ENCODE results near the gene SCYL1. TPM values are rescaled to one million over a fixed set of nuclear protein-coding genes. Genes with fewer than 3 reads are reported as not detected.

Gene SCYL1
- total RNA-seq, 1 donor from 2014 or later, result 80.0 TPM

DNA sequence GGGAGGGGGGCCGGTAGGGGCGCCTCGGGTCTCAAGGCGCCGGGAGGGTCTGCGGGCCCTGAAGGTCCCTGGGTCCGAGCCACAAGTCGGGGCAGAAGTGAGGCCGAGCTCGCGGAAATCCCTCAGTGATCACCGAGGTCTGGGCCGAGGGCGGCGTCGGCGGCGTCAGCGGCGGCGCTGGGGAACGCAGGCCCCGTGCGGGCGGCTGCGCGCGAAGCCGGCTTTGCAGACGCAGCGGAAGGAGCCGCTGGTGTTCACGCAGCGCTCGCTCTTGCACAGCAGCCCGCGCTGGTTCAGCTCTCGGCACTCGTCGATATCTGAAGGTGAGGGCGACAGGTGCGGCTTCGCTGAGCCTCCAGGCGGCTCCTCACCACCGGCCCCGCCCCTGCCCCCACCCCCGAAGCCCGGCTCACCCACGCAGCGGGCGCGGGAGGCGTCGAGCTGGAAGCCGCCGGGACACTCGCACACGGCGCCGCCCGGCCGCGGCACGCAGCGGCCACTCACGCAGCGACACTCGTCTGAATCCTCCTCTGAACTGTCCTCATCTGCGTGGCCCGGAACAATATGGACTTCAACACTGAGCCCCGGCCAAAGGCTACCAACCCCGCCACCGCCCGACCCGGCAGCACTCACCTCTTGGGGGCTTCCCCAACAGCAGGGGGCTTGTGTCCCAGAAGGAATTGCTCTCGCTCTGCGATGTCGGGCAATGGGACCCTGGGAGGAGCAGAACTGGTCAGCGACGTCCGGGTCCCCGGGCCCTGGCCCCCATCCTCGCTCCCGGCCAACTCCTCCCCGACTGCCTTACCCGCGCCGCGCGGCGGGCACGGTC lies 14.2 kb downstream of the SCYL1 start:
- Mint-ChIP-seq H3K4me3 (ENCODE audit: unreplicated experiment) (peak overlapping the region; percentile 52), H3K36me3 (ENCODE audit: unreplicated experiment) (no peaks in the 10 kb centered on the region), H3K27ac (ENCODE audit: unreplicated experiment) (no peak overlapping the region), H3K4me1 (ENCODE audit: low read depth, unreplicated experiment) (peaks cover 16% of the 10 kb centered on the region), H3K9me3 (ENCODE audit: unreplicated experiment) (peaks cover 5% of the 10 kb centered on the region), H3K27me3 (ENCODE audit: unreplicated experiment) (peaks cover 25% of the 10 kb centered on the region)
- TF ChIP-seq, protein P1, sequence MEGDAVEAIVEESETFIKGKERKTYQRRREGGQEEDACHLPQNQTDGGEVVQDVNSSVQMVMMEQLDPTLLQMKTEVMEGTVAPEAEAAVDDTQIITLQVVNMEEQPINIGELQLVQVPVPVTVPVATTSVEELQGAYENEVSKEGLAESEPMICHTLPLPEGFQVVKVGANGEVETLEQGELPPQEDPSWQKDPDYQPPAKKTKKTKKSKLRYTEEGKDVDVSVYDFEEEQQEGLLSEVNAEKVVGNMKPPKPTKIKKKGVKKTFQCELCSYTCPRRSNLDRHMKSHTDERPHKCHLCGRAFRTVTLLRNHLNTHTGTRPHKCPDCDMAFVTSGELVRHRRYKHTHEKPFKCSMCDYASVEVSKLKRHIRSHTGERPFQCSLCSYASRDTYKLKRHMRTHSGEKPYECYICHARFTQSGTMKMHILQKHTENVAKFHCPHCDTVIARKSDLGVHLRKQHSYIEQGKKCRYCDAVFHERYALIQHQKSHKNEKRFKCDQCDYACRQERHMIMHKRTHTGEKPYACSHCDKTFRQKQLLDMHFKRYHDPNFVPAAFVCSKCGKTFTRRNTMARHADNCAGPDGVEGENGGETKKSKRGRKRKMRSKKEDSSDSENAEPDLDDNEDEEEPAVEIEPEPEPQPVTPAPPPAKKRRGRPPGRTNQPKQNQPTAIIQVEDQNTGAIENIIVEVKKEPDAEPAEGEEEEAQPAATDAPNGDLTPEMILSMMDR (IDR thresholded peaks at IDR 0.05; ENCODE audit: partially characterized antibody, unreplicated experiment), result no peak
- DNase-seq, result peak; percentile 74

DNA sequence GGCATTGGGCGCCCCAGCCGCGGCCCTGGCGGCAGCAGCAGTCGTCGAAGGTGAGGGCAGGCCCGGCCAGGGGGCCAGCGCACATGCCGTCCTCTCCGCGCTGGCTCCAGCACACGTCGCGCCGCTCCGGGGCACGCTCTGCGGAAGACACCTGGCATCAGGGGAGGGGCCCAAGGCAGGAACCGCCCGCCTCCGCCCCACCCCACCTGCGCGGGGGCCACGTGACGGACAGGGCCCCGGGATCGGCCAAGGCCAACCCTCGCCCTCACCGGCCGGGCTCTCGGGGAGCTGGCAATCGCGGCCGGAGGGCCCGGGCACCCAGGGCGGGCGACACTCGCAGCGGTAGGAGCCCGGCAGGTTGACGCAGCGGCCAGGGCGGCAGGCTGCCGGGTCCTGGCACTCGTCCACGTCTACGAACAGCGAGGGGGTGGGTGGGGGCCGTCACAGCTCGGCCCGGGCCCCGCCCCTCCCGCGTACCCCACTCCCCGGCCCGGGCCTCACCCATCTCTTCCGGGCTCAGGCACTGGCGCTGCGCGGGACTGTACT lies 14.9 kb downstream of the SCYL1 start:
- H3K27me3 Mint-ChIP-seq (ENCODE audit: unreplicated experiment), result peaks cover 29% of the 10 kb centered on the region
- H3K4me1 Mint-ChIP-seq (ENCODE audit: low read depth, unreplicated experiment), result peaks cover 14% of the 10 kb centered on the region
- TF ChIP-seq, protein P1 (IDR thresholded peaks at IDR 0.05; ENCODE audit: partially characterized antibody, unreplicated experiment), result no peak
- DNase-seq, result no peak
- H3K9me3 Mint-ChIP-seq (ENCODE audit: unreplicated experiment), result peaks cover 7% of the 10 kb centered on the region
- no peaks in the 10 kb centered on the region for H3K36me3 Mint-ChIP-seq (ENCODE audit: unreplicated experiment)
- no peak overlapping the region for H3K27ac Mint-ChIP-seq (ENCODE audit: unreplicated experiment)
- no peak overlapping the region for H3K4me3 Mint-ChIP-seq (ENCODE audit: unreplicated experiment)

DNA sequence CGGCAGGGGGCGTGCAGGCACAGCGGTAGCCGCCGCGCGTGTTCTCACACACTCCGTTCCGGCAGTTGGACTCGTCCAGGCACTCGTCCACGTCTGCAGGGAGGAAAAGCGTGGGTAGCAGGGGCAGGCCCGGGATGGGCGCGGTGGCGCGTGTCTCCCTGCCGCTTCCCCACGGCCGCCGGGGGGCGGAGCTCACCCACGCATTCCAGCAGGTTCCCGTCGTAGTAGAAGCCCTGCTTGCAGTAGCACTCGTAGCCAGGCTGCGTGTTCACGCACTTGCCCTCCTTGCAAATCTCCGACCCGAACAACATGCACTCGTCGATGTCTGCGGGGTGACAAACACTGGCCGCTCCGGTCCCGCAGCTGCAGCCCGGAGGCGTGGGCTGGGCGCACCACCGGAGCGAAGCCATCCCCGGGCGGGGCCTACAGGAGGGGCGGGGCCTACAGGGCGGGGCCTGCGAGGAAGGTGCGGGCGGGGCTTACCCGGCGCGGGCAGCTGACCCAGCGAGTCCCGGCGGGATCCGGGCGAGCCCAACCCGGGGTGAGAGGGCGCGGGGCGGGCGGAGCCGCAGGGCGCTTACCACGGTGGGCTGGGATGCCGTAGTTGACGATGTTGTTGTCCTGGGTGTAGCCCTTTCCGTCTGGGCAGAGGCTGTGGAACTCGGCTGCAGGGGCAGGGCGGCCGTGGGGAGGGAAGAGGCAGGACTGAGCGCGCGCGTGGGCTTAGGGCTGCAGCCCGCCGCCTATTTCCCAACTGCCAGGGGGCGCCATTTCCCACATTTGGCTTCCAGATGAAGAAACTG lies 15.6 kb downstream of the SCYL1 start:
- H3K4me3 Mint-ChIP-seq (ENCODE audit: unreplicated experiment), result peak overlapping the region; percentile 34
- TF ChIP-seq, protein P1 (IDR thresholded peaks at IDR 0.05; ENCODE audit: partially characterized antibody, unreplicated experiment), result peak; percentile 89
- H3K27me3 Mint-ChIP-seq (ENCODE audit: unreplicated experiment), result peaks cover 31% of the 10 kb centered on the region
- peaks cover 14% of the 10 kb centered on the region for H3K4me1 Mint-ChIP-seq (ENCODE audit: low read depth, unreplicated experiment)
- no peaks in the 10 kb centered on the region for H3K36me3 Mint-ChIP-seq (ENCODE audit: unreplicated experiment)
- DNase-seq, result peak; percentile 92
- H3K9me3 Mint-ChIP-seq (ENCODE audit: unreplicated experiment), result peaks cover 10% of the 10 kb centered on the region
- H3K27ac Mint-ChIP-seq (ENCODE audit: unreplicated experiment), result no peak overlapping the region

DNA sequence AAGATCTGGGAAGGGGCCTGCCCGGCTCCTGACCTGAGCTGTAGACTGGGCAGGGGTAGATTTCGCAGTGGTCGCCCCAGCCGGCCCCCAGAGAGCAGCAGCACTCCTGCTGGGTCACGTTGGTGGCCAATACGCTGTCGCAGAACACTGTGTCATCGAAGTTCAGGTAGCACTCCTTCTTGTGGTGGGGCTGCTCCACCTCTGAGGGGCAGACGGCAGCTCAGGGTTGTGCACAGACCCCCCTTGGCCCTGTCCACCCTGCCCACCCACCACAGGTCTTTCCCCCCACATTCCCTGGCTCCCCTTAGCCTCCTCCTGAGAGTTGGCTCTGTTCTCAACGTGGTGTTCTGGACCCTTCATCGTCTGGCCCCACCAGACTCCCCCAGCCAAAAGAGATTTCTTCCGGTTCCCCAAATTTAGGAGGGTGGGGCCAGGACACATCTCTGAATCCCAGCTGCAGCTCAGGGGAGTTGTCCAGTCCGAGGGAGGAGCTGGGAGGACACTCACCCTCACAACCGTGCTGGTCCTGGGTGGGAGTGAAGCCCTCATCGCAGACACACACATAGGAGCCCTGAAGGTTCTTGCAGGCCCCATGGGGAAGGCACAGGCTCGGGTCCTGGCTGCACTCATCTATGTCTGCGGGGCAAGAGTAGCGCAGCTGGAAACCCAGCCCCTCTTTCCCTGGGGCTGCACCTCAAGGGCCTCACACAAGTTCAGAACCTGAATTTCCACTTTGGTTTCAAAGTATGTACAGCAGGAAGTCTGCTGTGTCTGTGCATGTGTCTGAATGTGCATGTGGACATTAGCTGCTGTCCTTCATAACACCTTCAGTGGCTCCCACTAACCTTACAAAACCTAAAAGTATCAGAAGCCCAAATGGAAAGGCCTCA lies 16.5 kb downstream of the SCYL1 start:
- DNase-seq, result no peak
- Mint-ChIP-seq H3K27ac (ENCODE audit: unreplicated experiment) (no peak overlapping the region), H3K4me1 (ENCODE audit: low read depth, unreplicated experiment) (peaks cover 13% of the 10 kb centered on the region), H3K9me3 (ENCODE audit: unreplicated experiment) (peaks cover 14% of the 10 kb centered on the region), H3K4me3 (ENCODE audit: unreplicated experiment) (peak overlapping the region; percentile 64), H3K27me3 (ENCODE audit: unreplicated experiment) (peaks cover 35% of the 10 kb centered on the region), H3K36me3 (ENCODE audit: unreplicated experiment) (no peaks in the 10 kb centered on the region)
- TF ChIP-seq, protein P1 (IDR thresholded peaks at IDR 0.05; ENCODE audit: partially characterized antibody, unreplicated experiment), result no peak

Measured in glutamatergic neuron (in vitro differentiated cells).